Measurements from ENCODE around the gene LGALS14. TPM values are rescaled to one million over a fixed set of nuclear protein-coding genes. Genes with fewer than 3 reads are reported as not detected.
"Not testable (repeated sequence)": the region's sequence is repeated elsewhere in the genome, so short reads cannot be mapped to it uniquely, and the experiment has no call there.

Gene LGALS14
- total and polyA plus RNA-seq, 10 of the 15 experiments (the other 5 are each of a cell fraction or from before 2014, with no cell fraction given), result 5.1 to 34.6 (median 7.3) TPM

- Histone ChIP-seq H3K79me2 (ENCODE audit: control insufficient read depth, insufficient read depth, low read length) (peaks cover 2% of the 10 kb centered on the region), H3K9me3 (replicated peaks; ENCODE audit: control insufficient read depth, insufficient read depth, low read length) (peaks cover 2% of the 10 kb centered on the region; the same call in 1 of the 3 replicates), H3K36me3 (ENCODE audit: control insufficient read depth in 2 of 2, insufficient read depth in 2 of 2, low read length in 1 of 2) (no peaks in the 10 kb centered on the region), H3K27ac (ENCODE audit: control insufficient read depth, insufficient read depth) (no peak overlapping the region), H3K27me3 (replicated peaks in 1 of 2; ENCODE audit: control insufficient read depth in 2 of 2, insufficient read depth in 2 of 2, low read length in 1 of 2) (no peaks in the 10 kb centered on the region), H2AFZ (ENCODE audit: control insufficient read depth, low read depth, low read length) (no peak overlapping the region), H4K20me1 (ENCODE audit: control insufficient read depth, insufficient read depth) (no peaks in the 10 kb centered on the region), H3K9ac (ENCODE audit: control insufficient read depth, insufficient read depth, low read length) (no peak overlapping the region), H3K4me3 (no peak overlapping the region), H3K4me1 (ENCODE audit: control insufficient read depth, insufficient read depth, low read length) (peaks cover 39% of the 10 kb centered on the region), H3K4me2 (ENCODE audit: control insufficient read depth, insufficient read depth) (no peak overlapping the region)
- CTCF ChIA-PET, result no interaction called here
- RAD21 ChIA-PET (ENCODE audit: unreplicated experiment), result no interaction called here
- POLR2A ChIA-PET, result no interaction called here
- 84% methylated on average over 4 of the region's 4 CpGs for WGBS (ENCODE audit: insufficient coverage, insufficient replicate concordance, low lambda C conversion rate, missing lambda C conversion rate)
- DNase-seq (ENCODE audit: low read depth, low spot score) (no peak), ATAC-seq (no peak), FAIRE-seq (no peak)
- no TSS peak for BruUV-seq (replicated peaks)
- intact Hi-C loops (cut with micrococcal nuclease; ENCODE audit: unreplicated experiment) (no loop called here), in situ Hi-C loops (cut with MboI) (no loop called here)
- TF ChIP-seq RUNX3 (IDR thresholded peaks at IDR 0.05; ENCODE audit: low read length) (no peak), NFXL1 (IDR thresholded peaks at IDR 0.05; ENCODE audit: borderline replicate concordance) (no peak), ZBTB40 (IDR thresholded peaks at IDR 0.05; ENCODE audit: borderline replicate concordance) (no peak), SMAD1 (IDR thresholded peaks at IDR 0.05; ENCODE audit: low read depth, partially characterized antibody) (no peak)
- SMC1A ChIA-PET (ENCODE audit: uncharacterized antibody, unreplicated experiment), result no interaction called here
Observed at GRCh38 chr19:39710333-39710890, 6.1 kb downstream of the LGALS14 start.

GRCh38 chr19:39720144-39720543 lies 15.9 kb downstream of the LGALS14 start:
- ATAC-seq; DNase-seq (ENCODE audit: low read depth, low spot score); H3K9me3 ChIP-seq (replicated peaks; ENCODE audit: control insufficient read depth, insufficient read depth, low read length); H3K27me3 ChIP-seq (replicated peaks in 1 of 2; ENCODE audit: control insufficient read depth in 2 of 2, insufficient read depth in 2 of 2, low read length in 1 of 2); H3K9ac ChIP-seq (ENCODE audit: control insufficient read depth, insufficient read depth, low read length); H3K4me3 ChIP-seq; H3K36me3 ChIP-seq (ENCODE audit: control insufficient read depth in 2 of 2, insufficient read depth in 2 of 2, low read length in 1 of 2); BruUV-seq (replicated peaks); RAD21 ChIA-PET (ENCODE audit: unreplicated experiment); intact Hi-C loops (cut with micrococcal nuclease; ENCODE audit: unreplicated experiment); H3K4me1 ChIP-seq (ENCODE audit: control insufficient read depth, insufficient read depth, low read length); H3K27ac ChIP-seq (ENCODE audit: control insufficient read depth, insufficient read depth); H3K4me2 ChIP-seq (ENCODE audit: control insufficient read depth, insufficient read depth); FAIRE-seq; H2AFZ ChIP-seq (ENCODE audit: control insufficient read depth, low read depth, low read length); in situ Hi-C loops (cut with MboI); H3K79me2 ChIP-seq (ENCODE audit: control insufficient read depth, insufficient read depth, low read length); H4K20me1 ChIP-seq (ENCODE audit: control insufficient read depth, insufficient read depth): not testable (repeated sequence)
- 0% methylated on average over 3 of the region's 3 CpGs for WGBS (ENCODE audit: insufficient coverage, insufficient replicate concordance, low lambda C conversion rate, missing lambda C conversion rate)
- ChIA-PET CTCF (interaction anchor here (1.0 kb wide), 1 partner anchor 124 kb away, joined by 4 read pairs; no protein-coding TSS in a partner anchor), SMC1A (ENCODE audit: uncharacterized antibody, unreplicated experiment) (interaction anchor here (0.9 to 1.4 kb wide), 3 partner anchors 8 to 123 kb away, joined by 3 read pairs; no protein-coding TSS in a partner anchor), POLR2A (interaction anchor here (0.6 kb wide), 1 partner anchor 109 kb away, joined by 3 read pairs; no protein-coding TSS in a partner anchor)

All from GM12878 (cell line).